ENCODE data around the gene INPP5J. TPM values are rescaled to one million over a fixed set of nuclear protein-coding genes. Genes with fewer than 3 reads are reported as not detected.

Gene INPP5J
- total RNA-seq, 1 donor from 2014 or later, result 0.20 TPM

Other genes starting within 250 kb of the INPP5J start
- 13.8 and 21.6 TPM in 2 replicates for gene MORC2, start 154.2 kb upstream of the INPP5J start, total RNA-seq
- gene TUG1, start 153.7 kb upstream of the INPP5J start, total RNA-seq, result 32.1 and 41.0 TPM in 2 replicates
- gene SMTN, start 41.6 kb upstream of the INPP5J start, total RNA-seq, result 93.6 and 118 TPM in 2 replicates
- 21.1 and 46.6 TPM in 2 replicates for gene SELENOM, start 15.4 kb upstream of the INPP5J start, total RNA-seq
- 0.07 and 0.26 TPM in 2 replicates for gene PLA2G3, start 17.5 kb downstream of the INPP5J start, total RNA-seq
- gene RNF185, start 37.2 kb downstream of the INPP5J start, total RNA-seq, result 23.5 and 28.4 TPM in 2 replicates
- 72.7 and 83.3 TPM in 2 replicates for gene LIMK2, start 89.3 kb downstream of the INPP5J start, total RNA-seq
- gene PIK3IP1, start 169.5 kb downstream of the INPP5J start, total RNA-seq, result 13.6 and 16.4 TPM in 2 replicates
- gene PATZ1, start 223.4 kb downstream of the INPP5J start, total RNA-seq, result 16.4 and 16.7 TPM in 2 replicates